Natural killer cell (primary cell): ENCODE results near the gene TSPAN17. TPM values are rescaled to one million over a fixed set of nuclear protein-coding genes. Genes with fewer than 3 reads are reported as not detected.

Experiments
- ATAC-seq, 3 donors: fragments of 150-1000 bp in 2 of 3; fragments of 200-7000 bp in 1 of 3; cut with Tn5 transposase; 1 replicate in 1 of 3; 2 replicates in 2 of 3; pipeline ENCODE4 v1.10.0; 2021; ENCODE audit warnings: mild to moderate bottlenecking in 2 of 3, moderate library complexity in 2 of 3
- DNase-seq, 2 donors: peaks; one replicate each; pipeline versions ENCODE4 v3.0.0 to v3.0.0-alpha.2; 2013 to 2021; ENCODE audit warnings: mixed read lengths in 1 of 2
- H3K27ac ChIP-seq: one replicate; pipeline ENCODE4 v1.5.1; 2013; ENCODE audit warnings: mild to moderate bottlenecking, low read length
- H3K27me3 ChIP-seq: one replicate; pipeline ENCODE4 v1.6.1; 2013; ENCODE audit warnings: low read length; ENCODE audit not compliant: control insufficient read depth, insufficient read depth
- H3K36me3 ChIP-seq: one replicate; pipeline ENCODE4 v1.6.1; 2013; ENCODE audit warnings: low read length; ENCODE audit not compliant: control insufficient read depth, insufficient read depth
- H3K4me1 ChIP-seq: one replicate; pipeline ENCODE4 v1.6.1; 2013; ENCODE audit warnings: low read length; ENCODE audit not compliant: control insufficient read depth, insufficient read depth
- H3K4me3 ChIP-seq: one replicate; pipeline ENCODE4 v1.5.1; 2013; ENCODE audit warnings: low read length
- H3K9me3 ChIP-seq: one replicate; pipeline ENCODE4 v1.6.1; 2013; ENCODE audit warnings: low read length; ENCODE audit not compliant: control insufficient read depth, insufficient read depth
- H3K27ac Mint-ChIP-seq, 2 donors: one replicate each; pipeline ENCODE4 v1.8.0; 2022; ENCODE audit warnings: mild to moderate bottlenecking in 2 of 2, mixed read lengths in 2 of 2, moderate library complexity in 1 of 2
- H3K27me3 Mint-ChIP-seq, 2 donors: one replicate each; pipeline ENCODE4 v1.8.0; 2022; ENCODE audit warnings: low read depth in 2 of 2, mixed read lengths in 2 of 2
- H3K36me3 Mint-ChIP-seq: one replicate; pipeline ENCODE4 v1.8.0; 2022; ENCODE audit warnings: mixed read lengths
- H3K4me1 Mint-ChIP-seq, 2 donors: one replicate each; pipeline ENCODE4 v1.8.0; 2022; ENCODE audit warnings: mixed read lengths in 2 of 2
- H3K4me3 Mint-ChIP-seq: one replicate; pipeline ENCODE4 v1.8.0; 2022; ENCODE audit warnings: mild to moderate bottlenecking, moderate library complexity, mixed read lengths
- H3K9me3 Mint-ChIP-seq, 2 donors: one replicate each; pipeline ENCODE4 v1.8.0; 2022; ENCODE audit warnings: mixed read lengths in 2 of 2
- CTCF ChIP-seq: fragments of 200-600 bp; IDR thresholded peaks from one replicate; pipeline ENCODE4 v1.8.0; 2022; ENCODE audit warnings: antibody characterized with exemption
- whole genome bisulfite sequencing: methylation state at CpG from one replicate; pipeline ENCODE4 v1.1.7; 2013; ENCODE audit warnings: missing lambda C conversion rate; ENCODE audit not compliant: insufficient coverage; 5-methylcytosine and 5-hydroxymethylcytosine counted together
- intact Hi-C: fragments of 100-400 bp; cut with micrococcal nuclease; formaldehyde crosslinking; loops from one replicate; pipeline ENCODE4 v1.14.2; 2022
- total RNA-seq, 4 donors: library from RNA; stranded (reverse); fragments of 120-200 nt in 1 of 4; gene quantifications; one replicate each; pipeline versions ENCODE4 v1.2.3 to v1.2.4, GENCODE V29; 2013 to 2022

Gene TSPAN17
- total RNA-seq, 3 donors from 2014 or later (not counting 1 experiment from before 2014, with no cell fraction given): 24.1 to 29.4 (median 24.6) TPM

GRCh38 chr5:176677209-176677939, 30.1 kb downstream of the TSPAN17 start:
- peaks cover 30% of the 10 kb centered on the region for H3K27me3 ChIP-seq
- peaks cover 36 to 40% of the 10 kb centered on the region in 2 donors for H3K27me3 Mint-ChIP-seq
- DNase-seq (no peak), ATAC-seq (no peak)
- no peak for TF ChIP-seq CTCF
- no peaks in the 10 kb centered on the region for H3K36me3 ChIP-seq
- H3K4me3 Mint-ChIP-seq: no peak overlapping the region
- intact Hi-C loops: no loop called here
- no peak overlapping the region for H3K27ac ChIP-seq
- no peaks in the 10 kb centered on the region for H3K36me3 Mint-ChIP-seq
- 79% methylated on average over 12 of the region's 12 CpGs for WGBS
- peaks cover 14 to 17% of the 10 kb centered on the region in 2 donors for H3K4me1 Mint-ChIP-seq
- H3K27ac Mint-ChIP-seq: no peak overlapping the region
- peaks cover 16% of the 10 kb centered on the region for H3K4me1 ChIP-seq
- no peak overlapping the region for H3K4me3 ChIP-seq
- H3K9me3 Mint-ChIP-seq: no peaks in the 10 kb centered on the region
- H3K9me3 ChIP-seq: no peaks in the 10 kb centered on the region

DNA sequence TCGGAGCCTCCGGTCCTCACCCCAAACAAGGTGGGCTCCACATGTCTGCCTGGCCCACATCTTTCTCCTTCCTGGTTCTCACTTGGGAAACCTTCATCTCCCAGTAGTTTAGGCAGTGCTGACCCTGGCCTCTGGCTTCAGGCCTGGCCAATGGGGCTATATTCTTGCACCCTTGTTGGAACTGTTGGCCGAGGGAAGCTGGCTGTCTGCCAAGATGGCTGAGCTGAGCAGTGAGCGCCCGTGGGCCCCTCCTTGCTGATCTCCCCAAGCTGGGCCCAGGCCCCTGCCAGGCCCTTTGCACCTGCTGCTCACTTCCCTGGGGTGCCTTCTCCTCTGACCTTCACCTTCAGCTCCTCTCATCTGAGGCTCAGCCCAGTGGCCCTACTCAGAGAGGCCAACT, 31.3 kb downstream of the TSPAN17 start:
- Mint-ChIP-seq H3K4me3 (no peak overlapping the region), H3K27me3 (peaks cover 41 to 51% of the 10 kb centered on the region in 2 donors), H3K27ac (no peak overlapping the region), H3K4me1 (peaks cover 13 to 15% of the 10 kb centered on the region in 2 donors), H3K36me3 (no peaks in the 10 kb centered on the region), H3K9me3 (no peaks in the 10 kb centered on the region)
- Histone ChIP-seq H3K27ac (no peak overlapping the region), H3K36me3 (no peaks in the 10 kb centered on the region), H3K4me1 (peaks cover 16% of the 10 kb centered on the region), H3K27me3 (peaks cover 30% of the 10 kb centered on the region), H3K9me3 (no peaks in the 10 kb centered on the region), H3K4me3 (no peak overlapping the region)
- no peak for ATAC-seq
- intact Hi-C loops: no loop called here
- no peak for TF ChIP-seq CTCF
- no peak for DNase-seq
- 90% methylated on average over 5 of the region's 5 CpGs for WGBS

- Mint-ChIP-seq H3K27ac (no peak overlapping the region), H3K36me3 (no peaks in the 10 kb centered on the region), H3K4me3 (no peak overlapping the region), H3K4me1 (peaks cover 4 to 5% of the 10 kb centered on the region in 2 donors), H3K27me3 (peaks cover 49 to 61% of the 10 kb centered on the region in 2 donors), H3K9me3 (no peaks in the 10 kb centered on the region)
- DNase-seq: no peak
- Histone ChIP-seq H3K9me3 (no peaks in the 10 kb centered on the region), H3K4me3 (no peak overlapping the region), H3K36me3 (no peaks in the 10 kb centered on the region), H3K4me1 (peaks cover 6% of the 10 kb centered on the region), H3K27ac (no peak overlapping the region), H3K27me3 (peaks cover 33% of the 10 kb centered on the region)
- no peak for ATAC-seq
- intact Hi-C loops: no loop called here
- TF ChIP-seq CTCF: no peak
- 33% methylated on average over 31 of the region's 31 CpGs for WGBS
Observed at GRCh38 chr5:176679365-176680225, 32.3 kb downstream of the TSPAN17 start.
